Muscle of leg (tissue), 11 donors: ENCODE results near the gene BABAM2. TPM values are rescaled to one million over a fixed set of nuclear protein-coding genes. Genes with fewer than 3 reads are reported as not detected.

Source experiments
- DNase-seq: peaks from one replicate; pipeline ENCODE4 v3.0.0; 2013
- H3K27ac ChIP-seq: one replicate; pipeline ENCODE4 v1.5.1; 2013; ENCODE audit warnings: mild to moderate bottlenecking, low read length, control low read depth
- H3K27me3 ChIP-seq: one replicate; pipeline ENCODE4 v1.6.1; 2013; ENCODE audit warnings: low read length; ENCODE audit not compliant: control insufficient read depth, insufficient read depth
- H3K36me3 ChIP-seq: one replicate; pipeline ENCODE4 v1.6.1; 2013; ENCODE audit warnings: low read length; ENCODE audit not compliant: control insufficient read depth, insufficient read depth
- H3K4me1 ChIP-seq: one replicate; pipeline ENCODE4 v1.6.1; 2013; ENCODE audit warnings: low read length; ENCODE audit not compliant: control insufficient read depth, insufficient read depth
- H3K4me3 ChIP-seq: one replicate; pipeline ENCODE4 v1.5.1; 2013; ENCODE audit warnings: low read length, control low read depth
- H3K9me3 ChIP-seq: replicated peaks from 2 replicates; pipeline ENCODE4 v1.6.1; 2013; ENCODE audit warnings: low read depth, low read length; ENCODE audit not compliant: control insufficient read depth
- WGBS: methylation state at CpG from one replicate; pipeline ENCODE4 v1.1.5; 2013; ENCODE audit warnings: missing lambda C conversion rate; ENCODE audit not compliant: insufficient coverage; 5-methylcytosine and 5-hydroxymethylcytosine counted together
- polyA plus RNA-seq, 8 donors: library from polyadenylated mRNA; unstranded; fragments of 120-200 nt; gene quantifications; one replicate each; pipeline versions ENCODE4 v1.2.1 to v1.2.3, GENCODE V29; 2013; ENCODE audit warnings: inconsistent platforms in 1 of 8, low replicate concordance in 1 of 8; ENCODE audit not compliant: insufficient read length in 8 of 8, insufficient read depth in 1 of 8
- total RNA-seq: library from RNA; stranded (reverse); fragments of 120-200 nt; gene quantifications from one replicate; pipeline ENCODE4 v1.2.4, GENCODE V29; 2013

Gene BABAM2
- total and polyA plus RNA-seq, 9 donors, result 16.1 to 23.6 (median 21.4) TPM

DNA sequence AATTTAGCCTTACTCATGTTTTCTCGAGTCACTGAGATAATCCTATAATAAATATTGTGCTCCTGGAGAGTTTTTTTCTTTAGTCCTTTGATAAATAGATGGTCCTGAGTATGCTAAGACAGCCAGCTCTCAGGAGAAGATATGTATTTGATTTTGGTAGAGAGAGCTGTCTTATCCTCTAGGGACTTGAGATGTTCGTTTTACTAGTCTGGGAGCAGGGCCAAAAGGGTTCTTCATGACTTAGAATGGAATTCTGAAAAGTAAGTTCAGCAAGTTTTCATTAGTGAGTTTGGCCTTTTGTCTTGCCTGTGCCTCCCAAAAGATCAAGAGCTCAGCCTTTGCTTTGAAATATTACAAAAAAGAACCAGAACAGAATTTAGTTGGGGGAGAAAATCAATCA, 246.7 kb downstream of the BABAM2 start:
- H3K27me3 ChIP-seq, result no peaks in the 10 kb centered on the region
- H3K27ac ChIP-seq, result peak overlapping the region; percentile 8
- no peak overlapping the region for H3K4me3 ChIP-seq
- no peaks in the 10 kb centered on the region for H3K9me3 ChIP-seq
- H3K4me1 ChIP-seq, result peaks cover 7% of the 10 kb centered on the region
- peak; percentile 93 for DNase-seq
- 20% methylated on average over 1 of the region's 2 CpGs for WGBS
- no peaks in the 10 kb centered on the region for H3K36me3 ChIP-seq

GRCh38 chr2:28142386-28142785, 251.9 kb downstream of the BABAM2 start:
- H3K27ac ChIP-seq, result peak overlapping the region; percentile 13
- no peaks in the 10 kb centered on the region for H3K9me3 ChIP-seq
- DNase-seq, result peak; percentile 83
- H3K4me1 ChIP-seq, result peaks cover under 1% of the 10 kb centered on the region
- H3K4me3 ChIP-seq, result no peak overlapping the region
- no peaks in the 10 kb centered on the region for H3K27me3 ChIP-seq
- no peaks in the 10 kb centered on the region for H3K36me3 ChIP-seq

DNA sequence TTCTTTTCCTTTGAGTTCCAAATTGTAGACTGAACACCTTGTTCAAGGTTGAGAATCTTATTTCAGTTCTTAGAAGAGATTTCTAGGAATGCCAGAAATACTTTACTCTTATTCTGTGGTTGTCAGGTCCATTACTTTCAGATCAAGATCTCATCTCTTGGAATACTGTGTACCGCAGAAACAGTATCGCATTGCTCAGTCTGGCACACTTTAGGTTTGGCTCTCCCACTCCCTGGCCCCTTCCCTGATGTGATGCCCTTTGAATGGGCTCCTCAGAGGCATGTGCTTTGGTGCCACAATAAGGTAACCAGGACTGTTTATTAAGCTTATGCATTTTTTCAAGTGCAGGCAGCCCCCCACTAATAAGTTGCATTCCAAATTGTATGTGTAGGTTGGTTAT, 257.5 kb downstream of the BABAM2 start:
- H3K9me3 ChIP-seq, result no peaks in the 10 kb centered on the region
- no peak overlapping the region for H3K27ac ChIP-seq
- no peaks in the 10 kb centered on the region for H3K36me3 ChIP-seq
- no peaks in the 10 kb centered on the region for H3K27me3 ChIP-seq
- no peak overlapping the region for H3K4me3 ChIP-seq
- 84% methylated on average over 2 of the region's 2 CpGs for WGBS
- DNase-seq, result no peak
- no peaks in the 10 kb centered on the region for H3K4me1 ChIP-seq

GRCh38 chr2:28148566-28148965, 258.0 kb downstream of the BABAM2 start:
- no peak for DNase-seq
- H3K4me3 ChIP-seq, result no peak overlapping the region
- WGBS, result 80% methylated on average over 1 of the region's 5 CpGs
- no peaks in the 10 kb centered on the region for H3K27me3 ChIP-seq
- no peaks in the 10 kb centered on the region for H3K36me3 ChIP-seq
- H3K27ac ChIP-seq, result no peak overlapping the region
- H3K9me3 ChIP-seq, result no peaks in the 10 kb centered on the region
- H3K4me1 ChIP-seq, result no peaks in the 10 kb centered on the region

DNA sequence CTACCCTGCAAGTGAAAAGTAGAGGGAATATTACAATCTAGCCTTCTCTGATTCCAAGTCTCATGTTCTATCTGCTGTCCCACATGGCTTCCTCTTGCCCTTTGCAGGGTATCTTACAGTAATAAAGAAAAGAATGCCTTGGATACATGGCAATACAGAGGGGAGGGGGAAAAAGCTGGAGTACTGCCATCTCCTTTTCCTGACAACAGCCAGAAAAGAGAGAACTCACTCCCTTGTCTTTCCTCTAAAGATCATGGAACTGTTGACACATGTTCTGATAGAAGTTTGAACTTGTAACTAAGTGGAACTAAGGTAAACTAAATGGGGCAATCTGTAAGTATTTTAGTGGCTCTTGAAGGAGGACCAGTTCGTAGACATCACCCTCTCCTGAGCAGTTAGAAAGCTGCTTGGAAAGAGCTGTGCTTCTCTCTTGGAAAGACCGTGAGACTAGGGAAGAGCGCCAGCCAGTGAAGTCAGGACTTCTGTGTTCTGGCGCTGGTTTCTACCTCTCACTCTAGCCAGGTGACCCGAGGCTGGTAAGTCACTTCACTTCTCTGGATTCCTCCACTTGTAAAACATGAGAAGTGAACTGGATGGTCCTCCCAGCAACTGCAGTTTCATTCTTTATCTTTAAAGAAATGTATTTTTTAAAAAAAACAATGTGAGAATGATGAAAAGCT, 259.8 kb downstream of the BABAM2 start:
- Histone ChIP-seq H3K9me3 (no peaks in the 10 kb centered on the region), H3K36me3 (no peaks in the 10 kb centered on the region), H3K27me3 (no peaks in the 10 kb centered on the region), H3K4me3 (no peak overlapping the region), H3K27ac (no peak overlapping the region), H3K4me1 (no peaks in the 10 kb centered on the region)
- WGBS, result 40% methylated on average over 5 of the region's 5 CpGs
- peak; percentile 72 for DNase-seq

DNA sequence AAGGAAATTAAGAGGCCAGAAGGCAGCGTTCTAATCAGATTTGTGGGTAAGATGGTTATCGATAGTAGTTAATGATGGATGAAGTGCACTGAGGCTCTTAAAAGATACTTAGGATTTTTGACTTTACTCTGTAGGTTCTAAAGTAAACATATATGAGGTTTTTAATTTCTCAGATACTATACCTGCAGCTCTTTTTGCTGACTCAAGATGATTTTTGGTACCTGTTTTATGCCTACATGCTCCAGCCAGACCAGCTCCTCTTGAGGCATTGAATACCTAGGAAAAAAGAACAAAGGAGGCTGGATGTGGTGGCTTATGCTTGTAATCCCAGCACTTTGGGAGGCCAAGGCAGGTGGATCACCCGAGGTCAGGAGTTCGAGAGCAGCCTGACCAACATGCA, 260.5 kb downstream of the BABAM2 start:
- Histone ChIP-seq H3K4me1 (no peaks in the 10 kb centered on the region), H3K27ac (no peak overlapping the region), H3K36me3 (no peaks in the 10 kb centered on the region), H3K27me3 (no peaks in the 10 kb centered on the region), H3K9me3 (peaks cover 4% of the 10 kb centered on the region), H3K4me3 (no peak overlapping the region)
- WGBS, result no CpG with 5 or more reads among the region's 4 CpGs
- no peak for DNase-seq

DNA sequence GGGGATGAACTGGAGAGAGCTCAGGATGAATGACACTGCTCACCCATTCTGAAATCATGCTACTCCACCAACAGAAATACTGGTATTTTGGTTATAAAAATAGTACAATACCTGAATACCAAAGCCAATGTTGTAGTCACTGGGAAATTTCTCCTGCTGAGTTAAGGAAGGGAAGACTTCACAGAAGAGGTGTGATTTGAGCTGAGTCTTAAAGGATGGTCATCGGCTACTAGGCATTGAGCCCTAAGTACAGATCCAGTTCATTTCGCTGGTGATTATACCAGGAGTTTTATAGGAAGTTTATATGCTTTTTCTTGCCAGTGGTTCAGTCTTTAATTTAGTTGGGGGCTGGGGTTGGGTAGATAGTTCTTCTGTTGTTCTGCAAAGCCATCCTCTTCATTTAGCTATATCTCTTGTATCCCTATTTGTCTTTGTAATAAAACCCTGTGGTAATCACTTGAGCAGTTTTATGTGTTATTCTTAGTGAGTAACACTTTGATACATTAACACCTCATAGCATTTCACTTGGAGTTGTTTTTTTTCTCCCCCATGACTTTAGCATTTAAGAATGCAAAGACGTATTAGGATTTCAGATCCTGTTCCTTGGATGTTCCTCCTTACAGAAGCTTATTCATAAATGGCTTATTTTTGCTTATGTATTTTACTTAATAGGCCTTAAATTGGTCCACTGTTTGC, 262.2 kb downstream of the BABAM2 start:
- 100% methylated on average over 1 of the region's 3 CpGs for WGBS
- H3K36me3 ChIP-seq, result no peaks in the 10 kb centered on the region
- peaks cover 4% of the 10 kb centered on the region for H3K9me3 ChIP-seq
- H3K27me3 ChIP-seq, result no peaks in the 10 kb centered on the region
- no peak for DNase-seq
- no peak overlapping the region for H3K4me3 ChIP-seq
- H3K4me1 ChIP-seq, result no peaks in the 10 kb centered on the region
- no peak overlapping the region for H3K27ac ChIP-seq

GRCh38 chr2:28153851-28154250, 263.3 kb downstream of the BABAM2 start:
- no peak overlapping the region for H3K4me3 ChIP-seq
- H3K36me3 ChIP-seq, result no peaks in the 10 kb centered on the region
- no peaks in the 10 kb centered on the region for H3K4me1 ChIP-seq
- DNase-seq, result no peak
- no CpG with 5 or more reads among the region's 3 CpGs for WGBS
- peaks cover 4% of the 10 kb centered on the region for H3K9me3 ChIP-seq
- no peaks in the 10 kb centered on the region for H3K27me3 ChIP-seq
- no peak overlapping the region for H3K27ac ChIP-seq

DNA sequence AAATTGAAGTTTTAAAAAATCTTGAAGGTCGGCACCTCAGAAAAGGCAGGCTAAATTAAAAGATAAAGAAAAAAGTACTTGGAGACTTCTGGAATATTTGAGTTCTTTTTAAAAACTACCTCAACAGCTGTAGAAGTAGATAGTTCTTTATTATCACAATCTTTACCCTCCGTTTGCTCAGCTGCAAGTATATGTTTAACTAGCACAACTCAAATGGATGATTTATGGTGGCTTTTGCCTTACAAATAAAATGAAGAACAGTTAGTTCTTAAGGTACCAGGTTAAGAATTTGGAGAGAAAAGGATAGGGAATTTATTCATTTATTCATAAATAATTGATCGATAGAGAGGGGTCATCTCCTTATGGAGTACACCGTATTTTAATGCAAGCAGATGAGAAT, 264.6 kb downstream of the BABAM2 start:
- no peaks in the 10 kb centered on the region for H3K4me1 ChIP-seq
- no peaks in the 10 kb centered on the region for H3K27me3 ChIP-seq
- no peaks in the 10 kb centered on the region for H3K36me3 ChIP-seq
- no peak overlapping the region for H3K4me3 ChIP-seq
- DNase-seq, result no peak
- H3K27ac ChIP-seq, result no peak overlapping the region
- WGBS, result no CpG with 5 or more reads among the region's 4 CpGs
- peaks cover 4% of the 10 kb centered on the region for H3K9me3 ChIP-seq

GRCh38 chr2:28155627-28156026, 265.1 kb downstream of the BABAM2 start:
- H3K4me1 ChIP-seq, result no peaks in the 10 kb centered on the region
- H3K27ac ChIP-seq, result no peak overlapping the region
- H3K36me3 ChIP-seq, result no peaks in the 10 kb centered on the region
- peaks cover 4% of the 10 kb centered on the region for H3K9me3 ChIP-seq
- WGBS, result no CpG with 5 or more reads among the region's 1 CpG
- no peaks in the 10 kb centered on the region for H3K27me3 ChIP-seq
- no peak overlapping the region for H3K4me3 ChIP-seq
- DNase-seq, result no peak
